GM18520 (cell line): ENCODE data around the gene SPATA33.
A peak's percentile ranks its signal among the peaks of the same experiment; 100 is the strongest.
"Not testable (repeated sequence)": the region's sequence is repeated elsewhere in the genome, so short reads cannot be mapped to it uniquely, and the experiment has no call there.

Experiments
- ATAC-seq: cut with Tn5 transposase; IDR thresholded peaks from one replicate; pipeline ENCODE4 v1.9.1; 2021; ENCODE audit not compliant: unreplicated experiment

Gene SPATA33

DNA sequence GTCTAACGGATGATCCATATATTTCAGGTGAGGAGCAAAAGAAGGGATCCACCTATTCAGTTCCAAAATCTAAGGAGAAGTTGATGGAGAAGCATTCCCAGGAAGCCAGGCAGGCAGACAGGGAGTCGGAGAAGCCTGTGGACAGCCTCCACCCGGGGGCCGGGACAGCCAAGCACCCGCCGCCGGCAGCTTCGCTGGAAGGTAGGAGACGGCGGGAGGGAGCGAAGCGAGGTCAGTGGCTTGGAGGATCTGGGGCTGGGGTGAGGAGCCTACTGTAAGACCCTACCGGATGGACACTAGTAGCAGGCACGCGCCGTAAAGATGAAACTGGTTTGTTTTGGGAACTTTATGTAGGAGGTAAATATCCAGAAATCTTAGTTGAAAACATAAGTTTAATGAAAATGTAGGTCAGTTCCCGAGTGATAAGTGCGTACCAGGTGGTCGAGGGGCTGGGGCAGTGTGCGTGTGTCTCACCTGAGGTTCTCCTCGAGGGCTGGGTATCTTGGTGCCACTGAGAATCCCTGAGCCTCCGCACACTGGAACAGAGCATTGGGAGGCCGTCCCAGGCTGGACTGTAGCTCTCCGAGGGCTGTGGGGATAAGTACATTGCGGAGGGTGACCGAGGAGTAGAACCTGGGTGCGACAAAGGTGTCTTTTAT lies 714 bp downstream of the SPATA33 start:
- no peak for ATAC-seq

DNA sequence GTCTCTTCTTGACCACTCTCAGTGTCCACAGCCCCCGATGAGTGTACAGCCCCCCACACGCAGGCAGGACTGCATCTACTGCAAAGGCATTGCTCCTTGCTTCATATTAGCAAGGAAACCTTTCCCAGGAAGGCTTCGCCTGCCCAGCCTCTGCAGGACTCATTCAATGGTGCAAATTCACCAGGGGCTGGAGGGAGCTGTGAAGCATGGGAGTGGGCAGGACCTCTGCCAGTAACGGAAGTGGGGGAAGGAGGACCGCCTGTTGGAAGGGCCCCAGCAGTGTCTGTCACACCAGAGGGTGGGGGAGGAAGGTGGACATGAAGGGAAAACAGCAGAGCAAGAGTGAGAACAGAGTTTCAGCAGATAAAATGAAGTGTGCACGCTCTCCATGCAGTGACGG lies 2.5 kb downstream of the SPATA33 start:
- ATAC-seq: no peak

DNA sequence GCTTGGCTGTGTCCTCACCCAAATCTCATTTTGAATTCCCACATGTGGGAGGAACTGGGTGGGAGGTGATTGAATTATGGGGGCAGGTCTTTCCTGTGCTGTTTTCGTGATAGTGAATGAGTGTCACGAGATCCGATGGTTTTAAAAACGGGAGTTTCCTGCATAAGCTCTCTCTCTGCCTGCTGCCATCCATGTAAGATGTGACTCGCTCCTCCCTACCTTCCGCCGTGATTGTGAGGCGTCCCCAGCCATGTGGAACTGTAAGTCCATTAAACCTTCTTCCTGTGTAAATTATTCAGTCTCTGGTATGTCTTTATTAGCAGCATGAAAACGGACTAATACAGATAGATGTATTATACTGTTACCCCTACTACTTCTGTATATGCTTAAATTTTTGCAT lies 3.6 kb downstream of the SPATA33 start:
- ATAC-seq: no peak

DNA sequence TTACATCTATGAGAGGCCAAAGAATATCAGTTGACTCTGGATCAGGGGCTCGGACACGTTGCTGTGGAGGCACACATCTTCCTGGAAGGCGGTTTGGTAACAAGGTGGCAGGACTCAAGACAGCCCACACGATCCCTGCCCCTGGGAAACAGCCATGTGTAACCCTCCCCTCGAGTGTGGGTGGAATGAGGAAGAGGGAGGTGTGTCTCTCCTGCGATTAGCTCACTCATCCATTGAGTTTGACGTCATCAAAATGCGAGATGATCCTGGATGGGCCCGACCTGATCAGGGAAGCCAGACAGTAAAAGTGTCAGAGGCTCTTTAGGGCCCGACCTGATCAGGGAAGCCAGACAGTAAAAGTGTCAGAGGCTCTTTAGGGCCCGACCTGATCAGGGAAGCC lies 6.6 kb downstream of the SPATA33 start:
- ATAC-seq: not testable (repeated sequence)

DNA sequence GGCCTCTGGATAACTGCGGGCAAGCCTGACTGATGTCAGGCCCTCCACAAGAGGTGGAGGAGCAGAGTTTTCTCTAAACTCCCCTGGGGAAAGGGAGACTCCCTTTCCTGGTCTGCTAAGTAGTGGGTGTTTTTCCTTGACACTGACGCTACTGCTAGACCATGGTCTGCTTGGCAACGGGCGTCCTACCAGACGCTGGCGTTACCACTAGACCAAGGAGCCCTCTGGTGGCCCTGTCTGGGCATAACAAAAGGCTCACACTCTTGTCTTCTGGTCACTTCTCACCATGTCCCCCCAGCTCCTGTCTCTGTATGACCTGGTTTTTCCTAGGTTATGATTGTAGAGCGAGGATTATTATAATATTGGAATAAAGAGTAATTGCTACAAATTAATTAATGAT lies 9.4 kb downstream of the SPATA33 start:
- ATAC-seq: not testable (repeated sequence)

DNA sequence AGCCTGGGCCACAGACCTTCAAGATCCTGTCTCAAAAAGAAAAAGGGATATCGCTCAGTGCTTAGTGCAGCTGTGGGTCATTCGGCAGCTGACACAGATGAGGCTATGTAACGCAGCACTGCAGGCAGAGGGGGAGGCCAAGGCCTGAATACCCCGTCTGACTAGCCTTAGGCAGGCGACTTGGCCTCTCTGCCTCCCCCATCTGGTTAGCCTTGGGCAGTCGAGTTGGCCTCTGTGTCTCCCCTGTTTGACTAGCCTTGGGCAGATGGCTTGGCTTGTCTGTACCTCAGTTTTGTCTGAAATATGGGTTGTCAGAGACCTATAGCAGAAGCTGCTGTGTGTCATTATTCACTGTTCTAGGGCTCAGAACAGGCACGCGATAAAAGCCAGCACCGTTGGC lies 10.0 kb downstream of the SPATA33 start:
- ATAC-seq: no peak

DNA sequence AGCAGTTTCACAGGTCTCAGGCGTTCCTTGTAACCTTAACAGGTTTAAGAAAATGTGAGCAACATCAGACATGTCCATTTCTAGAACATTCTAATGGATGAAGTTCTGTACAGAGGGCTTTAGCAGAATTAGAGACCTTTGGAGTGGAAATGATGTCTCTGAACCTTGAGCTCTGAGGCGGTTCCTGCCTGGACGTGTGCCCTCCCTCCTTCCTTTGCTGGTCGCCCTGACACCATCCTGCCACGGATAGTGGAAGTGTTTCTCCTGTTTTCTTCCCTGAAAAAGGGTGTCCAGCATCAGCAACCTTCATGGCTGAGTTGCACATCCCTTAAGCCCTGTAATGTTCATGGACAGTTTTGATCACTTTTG lies 11.1 kb downstream of the SPATA33 start:
- ATAC-seq: no peak

DNA sequence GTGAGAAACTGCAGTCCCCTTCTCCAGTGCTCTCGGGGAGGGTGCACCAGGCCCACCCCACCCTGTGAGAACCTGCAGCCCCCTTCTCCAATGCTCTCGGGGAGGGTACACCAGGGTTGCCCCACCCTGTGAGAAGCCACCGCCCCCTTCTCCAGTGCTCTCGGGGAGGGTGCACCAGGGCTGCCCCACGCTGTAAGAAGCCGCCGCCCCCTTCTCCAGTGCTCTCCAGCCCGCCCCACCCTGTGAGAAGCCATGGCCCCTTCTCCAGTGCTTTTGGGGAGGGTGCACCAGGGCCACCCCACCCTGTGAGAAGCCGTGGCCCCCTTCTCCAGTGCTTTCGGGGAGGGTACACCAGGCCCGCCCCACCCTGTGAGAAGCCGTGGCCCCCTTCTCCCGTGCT lies 12.1 kb downstream of the SPATA33 start:
- no peak for ATAC-seq

DNA sequence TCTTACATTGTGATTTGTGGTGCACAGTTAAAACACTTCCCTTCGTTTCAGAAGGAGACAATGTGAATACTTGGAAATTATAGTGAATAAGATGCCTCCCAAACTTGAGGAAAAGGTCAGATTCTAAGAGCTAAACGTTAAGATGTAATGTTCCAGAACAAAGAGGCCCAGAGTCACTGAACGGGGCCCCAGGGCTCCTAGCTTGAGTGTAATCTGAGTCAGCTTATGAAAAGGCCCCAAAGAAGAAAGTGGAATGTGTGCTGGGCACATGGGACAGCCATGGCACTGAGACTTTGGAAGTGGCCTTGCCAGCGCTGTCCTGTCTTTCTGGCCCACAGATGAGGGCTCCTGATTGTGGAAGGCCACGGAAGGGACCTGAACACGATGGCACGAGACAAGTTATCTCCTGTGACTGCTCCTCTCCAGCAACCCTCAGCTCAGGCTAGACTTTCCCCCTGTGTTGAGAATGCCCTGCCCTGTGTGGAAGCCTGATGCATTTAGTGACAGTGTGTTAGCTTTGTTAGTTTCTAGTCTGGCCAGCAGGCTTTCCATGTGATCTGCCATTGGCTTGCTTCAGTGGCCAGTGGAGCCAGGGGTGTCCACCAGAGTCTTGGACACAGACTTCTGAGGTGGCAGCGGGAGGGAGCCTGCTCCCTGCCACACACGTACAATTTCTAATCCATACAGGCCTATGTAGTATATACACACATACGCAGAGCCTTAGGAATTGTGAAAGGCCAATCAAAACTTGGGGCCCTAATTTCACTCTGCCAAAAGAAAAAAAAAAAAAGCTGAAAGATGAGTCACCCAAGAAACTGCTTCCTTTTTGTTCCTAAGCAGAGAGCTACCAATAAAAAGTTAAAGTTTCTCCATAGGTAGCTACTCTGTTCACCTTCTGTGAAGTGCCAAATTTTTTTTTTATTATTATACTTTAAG lies 13.1 kb downstream of the SPATA33 start:
- no peak for ATAC-seq

DNA sequence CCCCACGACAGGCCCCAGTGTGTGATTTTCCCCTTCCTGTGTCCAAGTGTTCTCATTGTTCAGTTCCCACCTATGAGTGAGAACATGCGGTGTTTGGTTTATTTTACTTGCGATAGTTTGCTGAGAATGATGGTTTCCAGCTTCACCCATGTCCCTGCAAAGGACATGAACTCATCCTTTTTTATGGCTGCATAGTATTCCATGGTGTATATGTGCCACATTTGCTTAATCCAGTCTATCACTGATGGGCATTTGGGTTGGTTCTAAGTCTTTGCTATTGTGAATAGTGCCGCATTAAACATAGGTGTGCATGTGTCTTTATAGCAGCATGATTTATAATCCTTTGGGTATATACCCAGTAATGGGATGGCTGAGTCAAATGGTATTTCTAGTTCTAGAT lies 13.9 kb downstream of the SPATA33 start:
- ATAC-seq: not testable (repeated sequence)

DNA sequence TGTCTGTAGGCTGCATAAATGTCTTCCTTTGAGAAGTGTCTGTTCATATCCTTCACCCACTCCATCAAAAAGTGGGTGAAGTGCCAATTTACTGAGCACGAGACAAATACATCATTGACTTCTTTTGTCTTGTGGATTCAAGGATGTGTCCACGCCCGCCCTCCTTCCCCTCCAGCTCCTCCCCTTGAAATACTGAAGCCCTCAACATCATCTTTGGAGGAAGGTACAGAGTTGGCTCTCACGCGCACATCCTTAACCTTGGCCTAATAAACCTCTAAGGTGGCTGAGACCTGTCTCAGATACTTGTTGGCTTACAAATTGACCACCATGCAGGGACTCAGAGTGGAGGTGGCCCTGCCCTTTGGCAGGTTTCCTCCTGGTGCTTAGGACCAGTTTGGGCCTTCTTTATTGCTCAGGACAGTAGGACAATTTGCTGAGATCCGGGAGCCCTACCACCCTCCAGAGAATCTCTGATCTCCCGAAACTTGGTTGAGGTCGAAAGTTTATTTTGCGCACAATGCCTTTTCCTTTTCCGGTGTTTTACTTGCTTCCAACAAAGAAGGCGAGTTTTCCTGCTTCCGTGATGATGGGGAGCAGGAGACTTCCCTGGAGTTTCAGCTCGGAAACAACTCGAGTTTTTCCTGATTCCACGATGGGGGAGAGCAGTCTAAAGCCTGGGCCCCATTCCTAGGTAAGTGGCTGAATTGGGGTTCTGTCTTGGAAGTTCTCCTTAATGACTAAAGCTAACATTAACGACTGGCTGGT lies 14.7 kb downstream of the SPATA33 start:
- ATAC-seq: no peak

DNA sequence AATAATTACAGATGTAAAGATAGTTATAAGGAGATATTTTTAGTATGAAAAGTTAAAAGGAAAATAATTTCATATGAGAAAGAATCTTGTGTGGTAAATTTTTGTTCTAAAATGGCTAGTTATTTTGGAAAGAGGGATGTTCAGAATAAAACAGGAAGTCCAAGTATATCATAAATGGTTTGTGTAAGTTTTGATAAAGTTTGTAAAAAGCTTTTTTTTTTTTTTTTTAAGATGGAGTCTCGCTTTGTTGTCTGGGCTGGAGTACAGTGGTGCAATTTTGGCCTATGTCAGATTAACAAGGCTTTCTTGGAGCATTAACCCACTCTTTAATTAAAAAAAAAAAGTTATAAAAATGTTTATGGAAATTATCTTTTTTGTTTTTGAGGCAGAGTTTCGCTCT lies 20.6 kb downstream of the SPATA33 start:
- no peak for ATAC-seq

DNA sequence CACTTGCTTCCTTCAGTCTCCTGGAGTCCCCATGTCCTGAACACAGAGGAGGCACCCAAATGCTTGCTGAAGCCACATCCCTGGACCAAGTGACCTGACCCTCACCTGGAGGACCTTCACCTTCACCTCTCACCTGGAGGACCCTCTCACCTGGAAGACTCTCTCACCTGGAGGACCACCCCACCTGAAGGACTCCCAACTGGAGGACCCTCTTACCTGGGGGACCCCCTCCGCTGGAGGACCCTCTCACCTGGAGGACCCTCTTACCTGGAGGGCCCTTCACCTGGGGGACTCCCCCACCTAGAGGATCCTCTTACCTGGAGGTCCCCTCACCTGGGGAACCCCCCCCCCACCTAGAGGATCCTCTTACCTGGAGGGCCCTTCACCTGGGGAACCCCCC lies 28.3 kb downstream of the SPATA33 start:
- no peak for ATAC-seq

DNA sequence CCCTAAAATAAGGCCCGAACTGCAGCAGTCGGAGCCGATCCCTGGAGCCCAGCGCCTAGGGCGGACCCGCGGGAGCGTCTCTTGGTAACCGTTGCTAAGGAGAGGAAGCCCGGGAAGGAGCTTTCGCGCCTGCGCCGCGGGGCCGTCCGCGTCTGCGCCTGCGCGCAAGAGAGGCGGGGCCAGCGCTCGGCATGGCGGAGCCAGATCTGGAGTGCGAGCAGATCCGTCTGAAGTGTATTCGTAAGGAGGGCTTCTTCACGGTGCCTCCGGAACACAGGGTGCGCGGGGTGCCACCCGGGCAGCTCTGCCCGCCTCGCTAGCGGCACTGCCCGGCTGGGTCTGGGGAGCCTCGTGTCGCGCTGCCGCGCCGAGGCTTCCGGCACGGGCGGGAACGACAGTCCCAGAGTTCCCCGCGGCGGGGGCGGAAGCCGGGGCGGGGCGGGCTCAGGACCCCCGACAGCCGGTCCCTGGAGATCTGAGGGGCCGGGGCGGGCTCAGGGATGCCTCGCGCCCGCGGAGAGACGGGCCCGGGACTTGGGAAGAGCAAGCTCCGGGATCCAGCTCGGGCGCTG lies 29.0 kb downstream of the SPATA33 start, which contains the start of gene CDK10:
Gene CDK10 (plus strand): TSS at position 170 of the 572 bp plus-strand sequence. CDS start 22 bp downstream, at position 192.
- ATAC-seq: peak; percentile 80

DNA sequence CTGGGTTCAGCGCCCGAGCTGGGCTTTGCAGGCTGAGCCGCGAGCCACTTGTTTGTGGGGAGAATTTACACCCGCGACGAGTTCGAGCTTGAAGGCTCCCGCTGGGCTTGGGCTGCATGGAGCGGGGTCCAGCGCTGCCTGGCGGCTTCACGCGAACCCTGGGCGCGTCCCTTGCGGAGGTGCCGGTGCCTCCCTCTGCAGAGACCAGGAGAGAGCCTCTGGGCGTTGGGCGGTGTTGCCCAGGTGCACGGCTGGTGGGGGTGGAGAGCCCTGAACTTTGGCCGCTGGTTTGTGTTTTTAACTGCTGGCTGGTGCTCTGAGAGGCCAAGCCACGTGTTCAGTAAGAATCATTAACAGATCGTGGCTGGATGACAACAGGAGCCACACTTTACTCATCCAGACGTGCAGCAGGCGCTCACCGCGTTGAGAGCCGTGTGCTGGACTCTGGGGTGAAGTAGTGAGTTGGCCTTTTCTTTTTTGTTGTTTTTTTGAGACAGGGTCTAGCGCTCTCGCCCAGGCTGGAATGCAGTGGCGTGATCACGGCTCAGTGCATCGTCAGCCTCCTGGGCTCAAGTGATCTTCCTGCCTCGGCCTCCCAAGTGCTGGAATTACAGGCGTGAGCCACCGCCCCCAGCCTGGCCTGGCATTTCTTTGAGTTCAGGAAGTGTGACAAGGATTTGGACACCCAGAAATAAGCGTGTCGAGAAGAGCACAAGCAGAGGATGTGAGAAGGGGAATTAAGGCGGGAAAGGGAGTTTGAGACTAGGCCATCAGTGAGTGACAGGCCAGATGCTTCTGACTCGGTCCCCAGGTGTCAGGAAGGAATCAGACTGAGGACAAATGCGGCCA lies 29.7 kb downstream of the SPATA33 start:
- peak; percentile 14 for ATAC-seq

DNA sequence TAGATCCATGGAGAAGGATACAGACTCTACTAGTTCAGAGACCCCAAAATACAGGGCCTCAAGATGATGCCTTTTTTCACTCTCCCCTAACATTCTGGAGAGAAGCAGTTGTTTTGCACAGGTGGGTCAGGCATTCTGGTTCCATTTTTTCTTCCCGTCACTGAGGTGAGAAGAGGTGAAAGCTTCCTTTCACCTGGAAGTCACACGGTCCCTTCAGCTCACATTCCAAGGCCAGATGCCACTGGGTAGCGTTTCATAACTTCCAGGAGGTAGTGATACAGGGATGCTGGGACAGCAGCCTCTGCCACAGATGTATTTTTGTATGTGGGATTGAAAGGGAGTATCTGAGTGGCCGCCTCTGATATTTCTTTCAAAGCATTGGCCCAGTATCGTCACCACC lies 30.8 kb downstream of the SPATA33 start:
- no peak for ATAC-seq

DNA sequence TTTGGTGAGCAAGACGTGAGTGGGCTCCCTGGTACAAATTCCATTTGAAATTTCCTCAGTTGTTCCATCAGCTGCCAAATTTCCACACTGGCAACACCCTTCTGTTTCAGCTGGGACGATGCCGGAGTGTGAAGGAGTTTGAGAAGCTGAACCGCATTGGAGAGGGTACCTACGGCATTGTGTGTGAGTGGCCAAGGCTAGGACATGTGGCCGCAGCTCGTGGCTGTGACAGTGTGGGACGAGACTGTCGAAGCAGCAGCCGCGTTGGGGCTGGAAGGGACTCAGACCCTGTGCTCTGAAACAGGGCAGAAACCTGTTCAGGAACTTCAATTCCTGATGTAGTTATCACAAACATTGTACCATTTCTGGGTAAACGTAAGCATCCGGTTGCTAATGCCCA lies 31.5 kb downstream of the SPATA33 start:
- no peak for ATAC-seq

DNA sequence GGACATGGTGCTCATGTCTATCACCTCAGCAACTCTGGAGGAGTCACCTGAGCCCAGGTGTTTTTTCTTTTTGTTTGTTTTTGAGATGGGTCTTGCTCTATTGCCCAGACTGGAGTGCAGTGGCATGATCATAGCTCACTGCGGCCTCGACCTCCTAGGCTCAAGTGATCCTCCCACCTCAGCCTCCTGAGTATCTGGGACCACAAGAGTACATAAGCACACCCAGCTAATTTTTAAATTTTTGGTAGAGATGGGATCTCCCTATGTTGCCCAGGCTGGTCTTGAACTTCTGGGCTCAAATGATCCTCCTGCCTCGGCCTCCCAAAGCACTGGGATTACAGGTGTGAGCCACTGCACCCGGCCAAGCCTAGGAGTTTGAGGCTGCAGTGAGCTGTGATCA lies 32.0 kb downstream of the SPATA33 start:
- ATAC-seq: not testable (repeated sequence)

DNA sequence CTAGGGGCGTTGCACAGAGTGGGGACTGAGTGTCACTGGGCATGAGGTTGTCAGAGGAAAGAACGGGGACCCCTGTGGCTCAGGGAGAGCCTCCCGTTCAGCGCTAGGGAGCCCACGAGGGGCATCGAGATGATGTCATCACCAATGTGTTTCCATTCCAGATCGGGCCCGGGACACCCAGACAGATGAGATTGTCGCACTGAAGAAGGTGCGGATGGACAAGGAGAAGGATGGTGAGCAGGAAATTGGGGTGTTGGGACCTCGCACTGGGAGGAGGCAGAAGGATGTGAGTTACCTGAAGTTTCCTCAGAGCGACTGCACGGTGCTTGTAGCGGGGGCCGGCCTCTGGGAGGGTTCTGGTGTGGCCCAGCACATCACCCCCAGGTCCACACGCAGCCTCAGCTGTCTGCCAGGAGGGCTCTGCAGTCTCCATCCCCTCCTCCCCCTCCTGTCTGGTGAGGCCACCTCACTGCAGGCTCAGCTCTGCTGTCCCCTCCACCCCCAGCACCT lies 32.8 kb downstream of the SPATA33 start:
- no peak for ATAC-seq
